SK-N-SH (cell line): ENCODE measurements around the gene EPB41L4B.

ENCODE experiments used
- CTCF ChIP-seq: fragments of 200-600 bp; sonication (generic); IDR thresholded peaks from 2 replicates; pipeline ENCODE4 v1.6.1; 2017; ENCODE audit warnings: antibody characterized with exemption, mild to moderate bottlenecking, moderate library complexity
- GATA2 ChIP-seq: sonication (generic); formaldehyde crosslinking; IDR thresholded peaks from 2 replicates; pipeline ENCODE4 v1.5.0; 2020; ENCODE audit warnings: mild to moderate bottlenecking, missing genetic modification reagents
- MXI1 ChIP-seq: IDR thresholded peaks from 2 replicates; pipeline ENCODE4 v1.6.1; 2012; ENCODE audit warnings: mild to moderate bottlenecking, low read depth, low read length, improper control_type of control experiment
- NRF1 ChIP-seq: IDR thresholded peaks from 2 replicates; pipeline ENCODE4 v1.6.1; 2012; ENCODE audit warnings: low read depth, mild to moderate bottlenecking, low read length
- PBX3 ChIP-seq: IDR thresholded peaks from 2 replicates; pipeline ENCODE4; 2012
- POLR2AphosphoS5 ChIP-seq: IDR thresholded peaks from 2 replicates; pipeline ENCODE4 v1.6.1; 2012; ENCODE audit warnings: low read depth, low read length
- RAD21 ChIP-seq: IDR thresholded peaks from 2 replicates; pipeline ENCODE4 v1.6.1; 2012; ENCODE audit warnings: mild to moderate bottlenecking, low read length
- REST ChIP-seq: IDR thresholded peaks from 2 replicates; pipeline ENCODE4 v1.6.1; 2012; ENCODE audit warnings: mild to moderate bottlenecking, low read depth, low read length, moderate library complexity
- RXRA ChIP-seq: IDR thresholded peaks from 2 replicates; pipeline ENCODE4 v1.4.0; 2012; ENCODE audit warnings: low read depth, mild to moderate bottlenecking, borderline replicate concordance
- SMC3 ChIP-seq: IDR thresholded peaks from 2 replicates; pipeline ENCODE4 v1.6.1; 2012; ENCODE audit warnings: low read depth, low read length, improper control_type of control experiment
- USF2 ChIP-seq: fragments of 150-350 bp; IDR thresholded peaks from 2 replicates; pipeline ENCODE4 v1.6.1; 2017; ENCODE audit warnings: antibody characterized with exemption, low read length, low read depth, borderline replicate concordance

- TF ChIP-seq POLR2AphosphoS5 (no peak), RXRA (no peak), REST (no peak), CTCF (no peak), MXI1 (no peak), PBX3 (peak; percentile 7; the same call in 1 of the 2 replicates), RAD21 (no peak), NRF1 (no peak), SMC3 (no peak), GATA2 (no peak), USF2 (no peak)
Measured at GRCh38 chr9:109310486-109310901, 10.4 kb downstream of the EPB41L4B start.
